Hematopoietic multipotent progenitor cell treated with erythropoietin and hydrocortisone succinate and interleukin-3 and kit ligand, for 8 days (in vitro differentiated cells): ENCODE data around the gene MBD6.
"Not testable (repeated sequence)": the region's sequence is repeated elsewhere in the genome, so short reads cannot be mapped to it uniquely, and the experiment has no call there.

Experiments used
- DNase-seq: peaks from one replicate; pipeline ENCODE4 v3.0.0-alpha.2; 2015

MBD6 gene

DNA sequence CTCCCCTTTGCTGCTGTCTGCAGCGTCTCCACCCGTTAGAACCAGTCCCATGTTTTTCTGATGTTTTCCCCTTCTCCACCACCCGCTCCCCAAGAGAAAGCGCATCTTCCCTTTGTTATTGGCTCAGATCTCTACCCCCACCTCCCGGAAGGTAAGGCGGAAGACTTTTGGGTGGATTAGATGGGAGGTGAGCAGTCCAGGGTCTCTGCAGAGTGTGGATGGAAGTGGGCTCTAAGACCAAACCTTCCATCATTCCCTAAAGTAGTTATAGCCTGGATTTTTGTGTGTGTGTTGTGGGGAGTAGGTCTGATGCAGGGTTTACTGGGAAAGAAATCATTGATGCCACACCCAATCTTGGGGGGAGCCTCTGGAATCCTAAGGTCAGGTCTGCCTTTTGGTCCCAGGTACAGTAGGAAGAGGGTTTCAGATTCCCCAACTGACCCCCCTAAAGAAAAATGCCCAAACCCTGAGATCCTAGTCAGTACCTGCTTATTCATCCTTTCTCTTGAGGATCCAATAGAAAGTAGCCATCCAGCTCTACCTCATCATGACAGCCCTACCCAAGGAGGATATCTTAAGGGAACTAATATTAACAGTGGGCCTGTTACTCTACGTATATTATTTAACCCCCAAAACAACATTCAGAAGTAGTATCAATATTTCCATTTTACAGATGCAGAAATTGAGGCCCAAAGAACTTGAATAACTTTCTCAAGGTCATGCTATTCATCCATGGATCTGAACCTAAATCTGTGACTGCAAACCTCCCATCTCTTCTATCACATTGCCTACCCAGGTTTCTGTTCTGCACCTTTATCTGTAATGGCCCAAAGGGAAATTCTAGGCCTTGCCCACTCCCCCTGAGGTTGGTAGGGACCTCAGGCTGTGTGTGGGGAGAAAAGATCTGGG lies 28.3 kb downstream of the MBD6 start:
- DNase-seq = peak; percentile 27

DNA sequence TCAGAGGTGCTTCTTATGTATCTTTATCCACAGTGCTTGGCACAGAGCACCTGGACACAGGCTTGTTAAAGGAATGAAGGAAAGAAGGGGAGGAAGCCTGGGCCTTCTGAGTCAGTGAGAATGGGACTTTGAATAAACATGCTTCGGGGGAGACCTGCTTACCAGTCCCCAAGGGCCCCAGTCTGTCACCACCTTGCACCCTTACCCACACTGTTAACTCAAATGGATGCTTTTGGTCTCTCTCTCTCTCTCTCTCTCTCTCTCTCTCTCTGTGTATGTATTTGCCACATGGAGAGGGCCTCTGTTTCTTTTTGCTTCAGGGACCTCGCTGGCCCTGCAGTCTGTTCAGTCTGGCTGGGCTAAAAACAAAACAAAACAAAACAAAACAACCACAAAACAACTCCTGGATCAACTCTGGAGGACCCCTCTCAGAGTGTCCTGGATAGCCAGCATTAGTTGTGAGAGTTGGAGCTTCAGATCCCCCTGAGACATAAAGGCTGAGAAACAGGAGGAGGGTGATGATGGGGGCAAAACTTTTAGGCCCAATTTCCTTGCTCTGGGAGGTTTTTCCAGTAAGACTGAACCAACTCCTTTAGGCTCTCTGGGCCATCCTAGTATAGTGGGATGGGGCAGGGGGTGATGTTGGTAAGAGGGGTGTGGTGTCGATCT lies 29.1 kb downstream of the MBD6 start:
- no peak for DNase-seq

DNA sequence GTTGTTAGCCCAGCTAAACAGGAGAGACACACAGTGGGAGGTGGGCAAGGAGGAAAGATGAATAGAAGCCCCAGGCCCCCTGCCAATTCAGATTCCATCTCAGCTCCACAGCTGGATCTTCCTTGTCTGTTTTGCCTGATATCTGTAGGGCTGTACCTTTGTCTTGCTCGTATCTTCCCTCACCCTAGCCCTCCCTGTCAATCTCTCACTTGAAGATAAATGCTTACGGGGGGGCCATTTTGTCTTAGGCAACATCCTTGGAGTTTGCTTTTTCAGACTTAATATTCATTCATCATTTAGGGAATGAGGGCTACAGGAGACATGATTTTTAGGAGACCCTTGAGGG lies 29.7 kb downstream of the MBD6 start:
- DNase-seq = peak; percentile 86

DNA sequence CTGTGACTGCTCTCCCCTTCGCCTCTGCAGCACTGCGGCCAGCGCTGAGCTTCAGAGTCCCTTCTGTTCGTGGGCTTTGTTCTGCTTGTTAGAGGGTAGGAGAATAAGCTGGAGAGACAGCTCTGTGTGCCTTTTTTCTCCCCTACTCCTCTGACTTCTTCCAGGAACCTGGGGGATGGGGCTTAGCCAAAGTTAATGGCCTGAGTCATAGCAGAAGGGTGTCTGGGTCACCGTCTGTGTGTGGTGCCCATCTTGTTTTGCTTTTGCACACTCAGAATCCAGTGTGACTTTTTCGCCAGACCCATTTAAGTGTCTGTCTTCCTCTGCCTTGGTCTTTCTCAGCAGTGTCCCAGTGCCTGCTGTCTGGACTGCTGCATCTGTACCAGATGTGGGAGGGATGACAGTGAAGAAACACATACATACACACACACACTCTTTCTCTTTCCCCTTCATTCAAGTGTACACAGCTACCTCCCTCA lies 30.2 kb downstream of the MBD6 start:
- DNase-seq = peak; percentile 32

DNA sequence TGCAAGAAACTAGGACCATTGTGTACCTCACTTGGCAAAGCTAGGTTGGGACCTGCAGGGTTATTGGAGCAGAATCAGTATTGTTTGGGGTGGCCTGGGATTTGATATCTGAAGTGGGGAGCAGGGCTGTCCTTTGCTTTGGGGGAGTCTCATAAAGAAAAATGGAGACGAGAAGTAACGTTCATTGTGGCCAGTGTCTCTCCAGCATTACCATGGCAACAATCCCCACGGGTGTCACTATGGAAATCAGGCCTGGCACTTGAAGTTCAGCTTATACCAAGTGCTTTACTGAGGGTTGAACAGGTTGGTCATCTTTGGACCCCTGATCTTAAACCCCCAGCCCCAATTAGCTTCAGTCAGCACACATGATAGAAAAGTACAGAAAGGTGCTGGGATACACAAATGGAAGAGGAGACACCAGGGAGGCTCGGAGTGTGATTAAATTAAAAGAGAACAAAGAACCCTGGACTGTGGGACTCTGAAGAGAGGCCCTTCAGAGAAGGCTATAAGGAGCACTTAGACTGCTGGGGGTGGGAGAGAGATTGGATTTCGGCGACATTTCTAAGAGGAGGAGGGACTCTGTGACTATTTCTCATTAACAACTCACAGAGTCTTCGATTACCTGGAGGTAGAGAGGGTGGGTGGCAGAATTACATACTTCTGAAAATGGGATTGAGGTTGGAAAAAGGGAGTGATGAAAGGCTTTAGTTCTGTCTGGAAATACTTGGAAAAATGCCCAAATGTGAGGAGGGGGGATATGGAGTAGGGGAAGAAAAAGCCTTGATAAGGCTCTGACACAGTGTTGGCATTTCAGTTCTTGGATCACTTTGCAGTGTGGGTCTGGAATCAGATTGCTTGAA lies 30.9 kb downstream of the MBD6 start:
- no peak for DNase-seq

DNA sequence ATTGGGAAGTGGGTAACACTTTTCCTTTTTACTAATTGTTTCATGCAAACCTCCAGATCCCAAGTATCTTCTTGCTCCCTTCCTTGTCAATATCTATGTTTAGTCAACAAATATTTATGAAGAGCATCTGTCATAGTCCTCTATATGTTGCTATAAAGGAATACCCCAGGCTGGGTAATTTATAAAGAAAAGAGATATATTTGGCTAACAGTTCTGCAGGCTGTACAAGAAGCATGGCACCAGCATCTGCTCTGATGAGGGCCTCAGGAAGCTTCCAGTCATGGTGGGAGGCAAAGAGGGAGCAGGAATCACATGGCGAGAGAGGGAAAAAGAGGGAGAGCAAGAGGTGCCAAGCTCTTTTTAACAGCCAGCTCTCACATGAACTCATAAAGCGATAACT lies 31.8 kb downstream of the MBD6 start:
- no peak for DNase-seq

DNA sequence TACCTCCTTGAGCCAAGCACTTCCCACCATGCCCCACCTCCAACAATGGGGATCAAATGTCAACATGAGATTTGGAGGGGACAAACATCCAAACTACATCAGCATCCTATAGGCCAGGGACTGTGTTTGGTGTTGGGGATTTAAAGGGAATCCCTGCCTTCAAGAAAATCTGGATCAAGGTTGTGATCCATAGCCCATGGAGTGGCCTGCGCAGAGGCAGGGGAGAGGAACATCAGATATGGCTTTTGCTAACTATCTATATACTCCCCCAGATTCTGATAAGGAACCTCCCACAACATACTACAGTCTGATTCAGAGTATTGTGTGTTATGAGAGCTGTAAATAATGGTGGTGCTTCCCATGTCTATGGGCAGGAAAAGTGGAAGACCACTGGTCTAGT lies 32.3 kb downstream of the MBD6 start:
- no peak for DNase-seq

DNA sequence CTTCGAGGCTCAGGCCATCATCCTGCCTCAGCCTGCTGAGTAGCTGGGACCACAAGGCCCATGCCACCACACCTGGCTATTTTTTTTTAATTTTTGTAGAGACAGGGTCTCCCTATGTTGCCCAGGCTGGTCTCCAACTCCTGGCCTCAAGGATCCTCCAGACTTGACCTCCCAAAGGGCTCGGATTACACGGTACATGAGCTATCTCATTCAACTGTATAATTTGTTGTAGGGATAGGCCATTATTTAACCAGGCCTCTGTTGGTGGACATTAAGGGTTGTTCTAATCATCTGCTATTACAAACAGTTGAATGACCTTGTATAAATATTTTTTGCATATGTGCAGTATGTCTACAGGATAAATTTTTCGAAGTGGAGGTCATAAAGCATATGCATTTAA lies 36.2 kb downstream of the MBD6 start:
- DNase-seq = no peak

DNA sequence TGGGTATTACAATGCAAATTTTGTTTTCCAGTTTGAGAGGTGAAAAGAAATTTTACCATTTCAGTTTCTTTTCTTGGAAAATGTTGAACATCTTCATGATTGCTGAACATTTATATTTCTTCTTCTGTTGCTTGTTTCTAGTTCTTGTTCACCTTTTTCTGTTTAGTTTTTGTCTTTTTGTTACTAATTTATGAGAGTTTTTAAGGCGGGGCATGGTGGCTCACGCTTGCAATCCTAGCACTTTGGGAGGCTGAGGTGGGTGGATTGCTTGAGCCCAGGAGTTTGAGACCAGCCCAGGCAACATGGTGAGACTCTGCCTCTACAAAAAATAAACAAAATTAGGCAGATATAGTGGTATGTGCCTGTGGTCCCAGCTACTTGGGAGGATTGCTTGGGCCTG lies 37.9 kb downstream of the MBD6 start:
- DNase-seq = no peak

DNA sequence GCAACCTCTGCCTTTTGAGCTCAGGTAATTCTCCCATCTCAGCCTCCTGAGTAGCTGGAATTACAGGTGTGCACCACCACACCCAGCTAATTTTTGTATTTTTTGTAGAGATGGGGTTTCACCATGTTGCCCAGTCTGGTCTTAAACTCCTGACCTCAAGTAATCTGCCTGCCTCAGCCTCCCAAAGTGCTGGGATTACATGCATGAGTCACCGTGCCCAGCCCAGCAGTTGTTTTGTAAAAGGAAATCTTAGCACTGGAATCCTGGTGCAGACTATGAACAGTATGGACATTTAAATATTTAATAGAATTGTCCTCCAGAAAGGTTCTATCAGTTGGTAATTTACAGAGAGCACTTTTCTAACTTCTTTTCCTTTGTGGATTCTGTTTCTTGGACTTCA lies 38.5 kb downstream of the MBD6 start:
- not testable (repeated sequence) for DNase-seq

DNA sequence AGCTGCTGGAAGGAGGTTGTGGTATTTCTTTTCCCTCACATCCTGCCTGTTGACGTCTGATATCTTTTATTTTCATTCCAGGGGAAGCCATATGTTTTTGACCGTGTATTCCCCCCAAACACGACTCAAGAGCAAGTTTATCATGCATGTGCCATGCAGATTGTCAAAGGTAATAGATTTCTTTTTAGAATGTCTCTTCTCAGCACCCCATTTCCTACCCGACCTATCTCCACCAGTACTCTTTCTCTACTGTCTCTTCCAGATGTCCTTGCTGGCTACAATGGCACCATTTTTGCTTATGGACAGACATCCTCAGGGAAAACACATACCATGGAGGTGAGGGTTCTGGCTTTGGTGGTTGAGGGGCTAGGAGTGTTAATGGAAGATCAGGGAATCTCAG lies 40.7 kb downstream of the MBD6 start:
- DNase-seq = no peak

DNA sequence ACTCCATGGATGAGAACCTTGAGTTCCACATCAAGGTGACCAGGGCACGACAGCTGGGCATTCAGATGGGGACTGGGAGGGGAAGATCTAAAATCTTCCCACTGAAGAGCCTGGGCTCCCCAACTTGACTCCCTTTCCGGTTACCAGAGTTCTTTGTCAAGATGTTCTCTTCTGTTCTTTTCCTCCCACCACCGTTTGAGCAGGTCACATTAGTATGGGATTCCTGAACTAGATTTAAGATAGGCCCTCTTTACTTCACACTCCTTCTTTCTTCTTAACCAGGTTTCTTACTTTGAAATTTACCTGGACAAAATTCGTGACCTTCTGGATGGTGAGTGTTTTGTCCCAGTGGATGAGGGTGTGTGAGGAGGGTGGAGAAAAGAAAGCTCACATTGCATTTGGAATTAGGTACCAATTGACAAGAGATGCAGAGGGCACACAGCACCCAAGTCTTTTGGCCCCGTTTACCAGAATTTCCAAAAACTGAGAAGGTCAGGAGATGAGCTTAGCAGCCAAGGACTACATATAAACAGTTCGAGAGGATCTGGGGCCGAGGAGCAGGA lies 41.6 kb downstream of the MBD6 start:
- DNase-seq = no peak

DNA sequence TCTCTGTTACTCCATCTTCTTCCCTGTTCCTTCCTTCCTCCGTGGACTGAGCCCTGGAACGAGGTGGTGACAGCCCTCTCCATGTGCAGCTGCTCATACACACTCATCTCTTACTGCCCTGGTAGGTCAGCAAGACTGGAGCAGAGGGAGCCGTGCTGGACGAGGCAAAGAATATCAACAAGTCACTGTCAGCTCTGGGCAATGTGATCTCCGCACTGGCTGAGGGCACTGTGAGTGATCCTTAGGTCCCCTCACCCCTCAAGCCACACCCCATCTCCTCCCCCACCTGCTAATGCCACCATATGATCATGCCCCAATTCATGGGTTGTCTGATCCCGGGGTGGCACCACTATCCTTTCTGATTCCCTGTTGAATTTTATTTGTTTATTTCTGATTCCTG lies 46.2 kb downstream of the MBD6 start:
- no peak for DNase-seq

DNA sequence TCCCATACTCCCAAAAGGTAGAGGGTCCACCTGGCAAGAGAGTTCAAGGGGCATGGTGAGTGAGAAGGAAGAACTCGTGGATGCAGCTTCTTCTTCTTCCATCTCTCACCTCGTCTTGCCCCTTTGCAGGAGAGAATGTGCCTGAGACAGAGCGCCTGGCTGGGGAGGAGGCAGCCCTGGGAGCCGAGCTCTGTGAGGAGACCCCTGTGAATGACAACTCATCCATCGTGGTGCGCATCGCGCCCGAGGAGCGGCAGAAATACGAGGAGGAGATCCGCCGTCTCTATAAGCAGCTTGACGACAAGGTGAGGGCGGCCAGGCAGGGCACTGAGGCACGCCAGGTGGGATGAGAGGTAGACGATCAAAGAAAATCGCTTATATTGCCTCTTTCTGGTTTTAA lies 47.2 kb downstream of the MBD6 start:
- DNase-seq = no peak

DNA sequence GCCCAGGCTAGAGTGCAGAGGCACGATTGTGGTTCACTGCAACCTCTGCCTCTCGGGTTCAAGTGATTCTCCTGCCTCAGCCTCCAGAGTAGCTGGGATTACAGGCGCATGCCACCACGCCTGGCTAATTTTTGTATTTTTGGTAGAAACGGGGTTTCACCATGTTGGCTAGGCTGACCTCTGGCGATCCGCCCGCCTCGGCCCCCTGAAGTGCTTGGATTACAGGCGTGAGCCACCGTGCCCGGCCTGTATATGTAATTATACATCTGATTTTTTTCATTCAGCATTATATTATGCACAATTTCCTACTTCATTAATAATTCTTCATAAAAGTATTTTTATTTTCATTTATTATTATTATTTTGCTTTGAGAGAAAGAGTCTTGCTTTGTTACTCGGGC lies 47.8 kb downstream of the MBD6 start:
- DNase-seq = not testable (repeated sequence)

DNA sequence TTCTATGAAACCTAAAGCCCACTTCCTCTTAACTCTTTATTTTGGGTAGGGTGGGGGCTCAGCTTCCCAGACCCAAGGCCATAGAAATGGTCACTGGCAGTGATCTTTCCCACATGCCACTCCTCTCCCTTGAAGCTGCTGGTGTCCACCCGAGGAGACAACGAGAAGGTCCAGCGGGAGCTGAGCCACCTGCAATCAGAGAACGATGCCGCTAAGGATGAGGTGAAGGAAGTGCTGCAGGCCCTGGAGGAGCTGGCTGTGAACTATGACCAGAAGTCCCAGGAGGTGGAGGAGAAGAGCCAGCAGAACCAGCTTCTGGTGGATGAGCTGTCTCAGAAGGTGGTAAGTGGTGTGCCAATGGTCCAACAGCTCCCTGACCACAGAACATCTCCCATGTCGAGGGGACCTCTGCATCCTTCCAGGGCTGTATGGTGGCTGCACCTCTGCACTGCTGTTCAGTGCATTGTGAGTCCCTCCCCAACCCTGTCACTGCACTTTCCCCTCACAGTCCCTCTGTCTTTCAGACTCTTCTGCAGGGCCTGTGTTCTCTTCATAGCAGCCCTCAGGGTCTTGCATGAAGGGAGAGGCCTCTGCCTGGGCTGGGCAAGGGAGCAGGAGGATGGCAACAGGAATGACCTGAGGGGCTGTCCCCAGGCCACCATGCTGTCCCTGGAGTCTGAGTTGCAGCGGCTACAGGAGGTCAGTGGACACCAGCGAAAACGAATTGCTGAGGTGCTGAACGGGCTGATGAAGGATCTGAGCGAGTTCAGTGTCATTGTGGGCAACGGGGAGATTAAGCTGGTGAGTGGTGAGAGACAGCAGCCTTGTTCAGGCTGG lies 49.5 kb downstream of the MBD6 start:
- no peak for DNase-seq

DNA sequence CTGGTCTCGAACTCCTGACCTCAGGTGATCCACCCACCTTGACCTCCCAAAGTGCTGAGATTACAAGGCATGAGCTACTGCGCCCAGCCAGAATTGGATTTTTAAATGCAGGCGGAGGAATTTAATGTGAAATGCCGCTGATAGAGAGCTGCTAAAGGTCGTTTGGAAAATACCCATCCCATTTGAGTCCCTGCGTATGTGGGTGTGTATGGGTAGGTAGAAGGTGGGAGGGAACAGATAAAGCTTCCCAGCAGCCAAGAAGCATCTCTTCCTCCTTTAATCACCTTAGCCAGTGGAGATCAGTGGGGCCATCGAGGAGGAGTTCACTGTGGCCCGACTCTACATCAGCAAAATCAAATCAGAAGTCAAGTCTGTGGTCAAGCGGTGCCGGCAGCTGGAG lies 52.2 kb downstream of the MBD6 start:
- DNase-seq = no peak

DNA sequence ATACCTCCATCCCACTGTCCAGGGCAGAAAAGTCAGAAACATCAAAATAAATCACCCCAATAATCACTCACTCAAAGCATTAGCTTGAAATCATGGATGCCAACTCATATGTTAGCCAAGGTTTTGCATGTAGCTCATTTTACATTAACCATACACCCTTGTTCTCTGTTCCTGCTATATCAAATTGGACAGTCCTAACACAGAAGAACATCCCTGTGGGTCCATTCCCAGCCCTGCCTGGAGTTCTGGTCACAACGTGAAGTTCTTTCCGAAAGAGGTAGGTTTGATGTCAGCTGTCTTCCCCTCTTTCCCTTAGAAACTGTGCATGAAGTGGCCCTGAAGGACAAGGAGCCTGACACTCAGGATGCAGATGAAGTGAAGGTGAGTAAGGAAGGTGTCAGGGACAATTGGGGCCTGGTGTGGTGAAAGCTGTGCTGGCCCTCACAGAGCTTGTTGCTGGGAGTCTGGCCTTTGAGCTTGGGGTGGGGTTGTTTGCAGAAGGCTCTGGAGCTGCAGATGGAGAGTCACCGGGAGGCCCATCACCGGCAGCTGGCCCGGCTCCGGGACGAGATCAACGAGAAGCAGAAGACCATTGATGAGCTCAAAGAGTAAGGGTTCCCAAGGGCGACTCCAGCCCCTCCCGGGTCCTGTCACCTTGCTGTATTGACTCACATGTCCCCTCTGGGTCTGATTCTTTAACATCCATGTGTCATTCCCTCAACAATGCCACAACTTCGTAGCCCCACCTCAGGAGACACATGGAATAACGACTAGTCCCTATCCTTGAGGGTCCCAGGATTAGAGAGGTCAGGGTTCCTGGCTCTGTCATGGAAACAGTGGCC lies 53.4 kb downstream of the MBD6 start:
- DNase-seq = no peak

DNA sequence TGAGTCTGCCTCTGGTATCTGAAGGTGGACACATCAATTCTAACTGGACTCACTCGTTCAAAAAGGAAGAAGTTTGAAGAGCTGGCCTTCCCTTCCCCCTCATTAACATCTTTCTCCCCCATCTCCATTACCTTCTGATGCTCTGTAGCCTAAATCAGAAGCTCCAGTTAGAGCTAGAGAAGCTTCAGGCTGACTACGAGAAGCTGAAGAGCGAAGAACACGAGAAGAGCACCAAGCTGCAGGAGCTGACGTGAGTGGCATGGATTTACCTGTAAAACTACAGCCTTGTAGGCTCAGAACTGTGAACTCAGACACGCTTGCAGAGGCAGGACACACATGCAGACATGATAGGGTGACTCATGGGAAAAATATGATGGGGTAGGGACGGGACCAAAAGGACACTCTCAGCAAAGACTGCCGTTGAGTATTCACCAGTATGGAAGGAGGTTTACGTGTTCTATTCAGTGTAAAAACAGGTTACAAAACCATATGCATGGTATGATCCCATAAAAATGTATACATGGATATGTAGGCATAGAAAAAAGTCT lies 54.1 kb downstream of the MBD6 start:
- no peak for DNase-seq

DNA sequence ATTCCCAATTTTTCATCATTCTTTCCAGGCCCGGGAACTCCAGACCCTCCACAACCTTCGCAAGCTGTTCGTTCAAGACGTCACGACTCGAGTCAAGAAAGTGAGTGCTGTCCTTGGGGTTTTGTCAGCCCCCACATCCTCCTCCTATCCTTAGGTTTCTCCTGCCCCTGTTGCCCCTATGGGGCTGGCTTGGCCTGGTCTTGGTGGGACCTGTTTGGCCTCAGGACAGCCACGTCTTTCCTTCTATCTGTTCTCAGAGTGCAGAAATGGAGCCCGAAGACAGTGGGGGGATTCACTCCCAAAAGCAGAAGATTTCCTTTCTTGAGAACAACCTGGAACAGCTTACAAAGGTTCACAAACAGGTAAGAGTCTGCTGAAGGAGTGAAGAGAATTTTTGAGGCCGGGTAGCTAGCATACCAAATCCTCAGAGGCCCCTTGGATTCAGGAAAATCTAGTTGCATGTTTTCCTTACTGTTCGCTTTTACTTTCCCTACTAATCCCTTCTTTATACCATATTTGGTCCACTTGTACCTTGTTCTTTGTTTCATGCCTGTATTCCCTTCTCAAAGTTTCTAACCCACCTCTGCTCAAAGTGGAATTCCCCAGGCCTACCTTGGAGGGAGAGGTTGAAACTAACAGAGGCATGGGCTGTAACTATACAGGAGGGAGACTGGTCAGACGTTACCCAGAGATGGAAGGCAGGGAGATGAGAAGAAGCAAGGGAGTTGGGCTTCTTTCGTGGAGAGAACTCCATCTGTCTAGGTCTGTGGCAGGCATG lies 55.5 kb downstream of the MBD6 start:
- DNase-seq = no peak
